ENCODE measurements around the gene PGAM2.
A peak's percentile ranks its signal among the peaks of the same experiment; 100 is the strongest.

Gene PGAM2

GRCh38 chr7:44110719-44111635 lies 45.6 kb upstream of the PGAM2 start:
- Histone ChIP-seq H3K36me3 (ENCODE audit: control insufficient read depth in 2 of 2, insufficient read depth in 1 of 2, low read length in 2 of 2) (peaks cover 0 to 18% of the 10 kb centered on the region in 2 experiments; a peak in 1 of 3 replicates), H3K9me3 (ENCODE audit: control insufficient read depth, insufficient read depth, low read depth, low read length) (no peaks in the 10 kb centered on the region), H3K27ac (ENCODE audit: extremely low read depth, low read depth, low read length) (no peak overlapping the region), H3K4me1 (ENCODE audit: control insufficient read depth, insufficient read depth, low read length) (no peaks in the 10 kb centered on the region), H3K4me3 (ENCODE audit: low read depth, low read length) (no peak overlapping the region)
- CTCF ChIA-PET, result interaction anchor here (0.5 to 1.0 kb wide), 3 partner anchors 12 to 86 kb away, joined by 3 read pairs; no protein-coding TSS in a partner anchor
- TF ChIP-seq ZFHX2 (tag by site-specific recombination; conservative IDR thresholded peaks at IDR 0.05) (0 out of 2 replicates have a peak, but pooled peaks have one; percentile 15), ZNF433 (tag by site-specific recombination; IDR thresholded peaks at IDR 0.05; ENCODE audit: low read depth) (no peak), SP2 (tag by site-specific recombination; IDR thresholded peaks at IDR 0.05) (0 out of 2 replicates have a peak, but pooled peaks have one; percentile 15)
- POLR2A ChIA-PET, result interaction anchor here (1.0 kb wide), 2 partner anchors 13 to 46 kb away, joined by 4 to 5 read pairs; partner anchors contain the start of genes PGAM2 and POLD2

DNA sequence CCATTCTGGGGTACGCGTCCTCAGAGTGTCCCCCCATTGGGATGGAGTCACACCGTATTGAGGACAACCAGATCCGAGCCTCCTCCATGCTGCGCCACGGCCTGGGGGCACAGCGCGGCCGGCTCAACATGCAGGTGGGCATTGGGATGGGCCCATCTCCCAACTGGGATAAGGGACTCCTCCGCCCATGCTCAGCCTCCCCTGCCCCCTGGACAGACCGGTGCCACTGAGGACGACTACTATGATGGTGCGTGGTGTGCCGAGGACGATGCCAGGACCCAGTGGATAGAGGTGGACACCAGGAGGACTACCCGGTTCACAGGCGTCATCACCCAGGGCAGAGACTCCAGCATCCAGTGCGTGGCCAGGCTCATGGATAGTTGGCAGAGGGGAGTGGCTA lies 44.6 kb upstream of the PGAM2 start:
- Histone ChIP-seq H3K9me3 (ENCODE audit: control insufficient read depth, insufficient read depth, low read depth, low read length) (no peaks in the 10 kb centered on the region), H3K36me3 (ENCODE audit: control insufficient read depth in 2 of 2, insufficient read depth in 1 of 2, low read length in 2 of 2) (peaks cover 0 to 9% of the 10 kb centered on the region in 2 experiments; a peak in 1 of 3 replicates), H3K4me3 (ENCODE audit: low read depth, low read length) (no peak overlapping the region), H3K4me1 (ENCODE audit: control insufficient read depth, insufficient read depth, low read length) (no peaks in the 10 kb centered on the region), H3K27ac (ENCODE audit: extremely low read depth, low read depth, low read length) (no peak overlapping the region)
- TF ChIP-seq ZBTB48 (tag by site-specific recombination; IDR thresholded peaks at IDR 0.05) (no peak), ZSCAN5A (tag by site-specific recombination; IDR thresholded peaks at IDR 0.05) (no peak), SALL2 (tag by site-specific recombination; IDR thresholded peaks at IDR 0.05; ENCODE audit: borderline replicate concordance) (no peak), CTCF (tag by site-specific recombination; IDR thresholded peaks at IDR 0.05) (no peak), ZBTB17 (tag by site-specific recombination; IDR thresholded peaks at IDR 0.05) (no peak), ZNF501 (tag by site-specific recombination; IDR thresholded peaks at IDR 0.05) (no peak), ZNF560 (tag by site-specific recombination; IDR thresholded peaks at IDR 0.05; ENCODE audit: borderline replicate concordance) (no peak), ZNF391 (tag by site-specific recombination; IDR thresholded peaks at IDR 0.05; ENCODE audit: borderline replicate concordance, low read depth) (no peak), ZNF514 (tag by site-specific recombination; IDR thresholded peaks at IDR 0.05) (no peak), ZNF140 (tag by site-specific recombination; IDR thresholded peaks at IDR 0.05) (no peak), ZNF777 (tag by site-specific recombination; IDR thresholded peaks at IDR 0.05; ENCODE audit: borderline replicate concordance) (no peak), ZNF529 (tag by site-specific recombination; IDR thresholded peaks at IDR 0.05; ENCODE audit: insufficient replicate concordance) (no peak), ZNF558 (tag by site-specific recombination; IDR thresholded peaks at IDR 0.05) (no peak), ZNF138 (tag by site-specific recombination; IDR thresholded peaks at IDR 0.05; ENCODE audit: borderline replicate concordance) (no peak), ZNF510 (tag by site-specific recombination; IDR thresholded peaks at IDR 0.05; ENCODE audit: insufficient replicate concordance) (no peak), SP2 (tag by site-specific recombination; IDR thresholded peaks at IDR 0.05) (no peak), HOXD13 (CRISPR knock-in tag; IDR thresholded peaks at IDR 0.05; ENCODE audit: borderline replicate concordance) (no peak)
- TF ChIP-seq, protein P1, sequence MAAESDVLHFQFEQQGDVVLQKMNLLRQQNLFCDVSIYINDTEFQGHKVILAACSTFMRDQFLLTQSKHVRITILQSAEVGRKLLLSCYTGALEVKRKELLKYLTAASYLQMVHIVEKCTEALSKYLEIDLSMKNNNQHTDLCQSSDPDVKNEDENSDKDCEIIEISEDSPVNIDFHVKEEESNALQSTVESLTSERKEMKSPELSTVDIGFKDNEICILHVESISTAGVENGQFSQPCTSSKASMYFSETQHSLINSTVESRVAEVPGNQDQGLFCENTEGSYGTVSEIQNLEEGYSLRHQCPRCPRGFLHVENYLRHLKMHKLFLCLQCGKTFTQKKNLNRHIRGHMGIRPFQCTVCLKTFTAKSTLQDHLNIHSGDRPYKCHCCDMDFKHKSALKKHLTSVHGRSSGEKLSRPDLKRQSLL (tag by site-specific recombination; IDR thresholded peaks at IDR 0.05), result no peak
- TF ChIP-seq, protein P2, sequence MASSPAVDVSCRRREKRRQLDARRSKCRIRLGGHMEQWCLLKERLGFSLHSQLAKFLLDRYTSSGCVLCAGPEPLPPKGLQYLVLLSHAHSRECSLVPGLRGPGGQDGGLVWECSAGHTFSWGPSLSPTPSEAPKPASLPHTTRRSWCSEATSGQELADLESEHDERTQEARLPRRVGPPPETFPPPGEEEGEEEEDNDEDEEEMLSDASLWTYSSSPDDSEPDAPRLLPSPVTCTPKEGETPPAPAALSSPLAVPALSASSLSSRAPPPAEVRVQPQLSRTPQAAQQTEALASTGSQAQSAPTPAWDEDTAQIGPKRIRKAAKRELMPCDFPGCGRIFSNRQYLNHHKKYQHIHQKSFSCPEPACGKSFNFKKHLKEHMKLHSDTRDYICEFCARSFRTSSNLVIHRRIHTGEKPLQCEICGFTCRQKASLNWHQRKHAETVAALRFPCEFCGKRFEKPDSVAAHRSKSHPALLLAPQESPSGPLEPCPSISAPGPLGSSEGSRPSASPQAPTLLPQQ (tag by site-specific recombination; IDR thresholded peaks at IDR 0.05), result no peak
- ChIA-PET CTCF (interaction anchor here (1.1 to 1.8 kb wide), 2 partner anchors 11 to 88 kb away, joined by 6 read pairs; no protein-coding TSS in a partner anchor), POLR2A (no interaction called here)
